Endothelial cell of umbilical vein (primary cell): ENCODE measurements around the gene SENP8. TPM values are rescaled to one million over a fixed set of nuclear protein-coding genes. Genes with fewer than 3 reads are reported as not detected.

Experiments
- BruUV-seq: library from RNA; stranded (reverse); fragments of 400-500 nt; replicated peaks from 2 replicates; lab custom pipeline; 2021; lab: Mats Ljungman, UMichigan
- CTCF ChIA-PET: fragments of 300-600, 350-600 bp; sonication (Branson Sonifier 250); formaldehyde crosslinking; loops from one replicate; lab custom pipeline; 2021; ENCODE audit warnings: antibody characterized with exemption, inconsistent platforms; lab: Charles Lee
- POLR2A ChIA-PET: fragments of 300-600, 350-600 bp; sonication (Branson Sonifier 250); formaldehyde crosslinking; loops from one replicate; lab custom pipeline; 2021; ENCODE audit warnings: antibody characterized with exemption, inconsistent platforms; lab: Charles Lee
- DNase-seq: peaks from one replicate; pipeline ENCODE4 v3.0.0-alpha.2; 2011; ENCODE audit warnings: low read depth, low spot score
- FAIRE-seq: peaks from 2 replicates; lab custom pipeline; 2011; peaks lifted over from hg19 to GRCh38; lab: Jason Lieb, UNC
- H2AFZ ChIP-seq: 2 replicates; pipeline ENCODE4 v1.6.0; 2012; ENCODE audit warnings: low read depth, low read length, control low read depth, inconsistent platforms
- H3K27ac ChIP-seq: 2 replicates; pipeline ENCODE4 v1.5.1; 2011; ENCODE audit warnings: low read depth, mild to moderate bottlenecking, control low read depth, low read length, moderate library complexity; ENCODE audit not compliant: insufficient read depth
- H3K27me3 ChIP-seq, 2 experiments: 2 replicates each; pipeline versions ENCODE4 v1.6.0 to v1.6.1; 2011; ENCODE audit warnings: low read length in 2 of 2, mixed read lengths in 1 of 2; ENCODE audit not compliant: control insufficient read depth in 2 of 2, insufficient read depth in 2 of 2
- H3K36me3 ChIP-seq, 2 experiments: 2 replicates in 1 of 2; 3 replicates in 1 of 2; pipeline ENCODE4 v1.5.1; 2011; ENCODE audit warnings: low read length in 2 of 2, mild to moderate bottlenecking in 1 of 2, moderate library complexity in 1 of 2; ENCODE audit not compliant: control insufficient read depth in 2 of 2, insufficient read depth in 2 of 2; ENCODE audit errors: extremely low read depth in 1 of 2
- H3K4me1 ChIP-seq: 3 replicates; pipeline ENCODE4 v1.5.1; 2011; ENCODE audit warnings: mild to moderate bottlenecking, low read length; ENCODE audit not compliant: control insufficient read depth, insufficient read depth; ENCODE audit errors: extremely low read depth
- H3K4me2 ChIP-seq: 2 replicates; pipeline ENCODE4 v1.6.1; 2011; ENCODE audit warnings: low read length, control low read depth, mixed read lengths; ENCODE audit not compliant: insufficient read depth
- H3K4me3 ChIP-seq, 3 experiments: fragments of 200-600 bp in 1 of 3; sonication (generic), shearing (Covaris generic) in 1 of 3; replicated peaks in 1 of 3; 2 replicates each; pipeline ENCODE4 v1.5.1; 2011 to 2016; ENCODE audit warnings: control low read depth in 3 of 3, low read length in 3 of 3, mild to moderate bottlenecking in 2 of 3, inconsistent platforms in 1 of 3, low read depth in 1 of 3, moderate library complexity in 1 of 3; ENCODE audit not compliant: insufficient read depth in 1 of 3
- H3K79me2 ChIP-seq: 2 replicates; pipeline ENCODE4 v1.6.0; 2012; ENCODE audit warnings: low read length, inconsistent platforms; ENCODE audit not compliant: control insufficient read depth, insufficient read depth
- H3K9ac ChIP-seq: replicated peaks from 2 replicates; pipeline ENCODE3; 2011; ENCODE audit warnings: low read length, control low read depth; ENCODE audit not compliant: insufficient read depth; ENCODE audit errors: extremely low read depth
- H3K9me1 ChIP-seq: replicated peaks from 3 replicates; pipeline ENCODE4 v1.6.0; 2011; ENCODE audit warnings: mild to moderate bottlenecking, low read length; ENCODE audit not compliant: control insufficient read depth, insufficient read depth; ENCODE audit errors: extremely low read depth
- H3K9me3 ChIP-seq: replicated peaks from 2 replicates; pipeline ENCODE4 v1.5.1; 2012; ENCODE audit warnings: low read length, inconsistent platforms; ENCODE audit not compliant: control insufficient read depth, insufficient read depth
- H4K20me1 ChIP-seq: replicated peaks from 2 replicates; pipeline ENCODE3; 2011; ENCODE audit warnings: mild to moderate bottlenecking, low read length; ENCODE audit not compliant: control insufficient read depth, insufficient read depth; ENCODE audit errors: extremely low read depth
- EZH2 ChIP-seq: IDR thresholded peaks from 2 replicates; pipeline ENCODE4 v1.6.1; 2012; ENCODE audit warnings: borderline replicate concordance, low read depth, mild to moderate bottlenecking, moderate library complexity, low read length, inconsistent platforms; ENCODE audit not compliant: severe bottlenecking
- FOS ChIP-seq: IDR thresholded peaks from 2 replicates; pipeline ENCODE4 v1.6.1; 2011; ENCODE audit warnings: mild to moderate bottlenecking, low read length, moderate library complexity, borderline replicate concordance; ENCODE audit not compliant: insufficient read depth
- GATA2 ChIP-seq: IDR thresholded peaks from 2 replicates; pipeline ENCODE4 v1.7.0; 2011; ENCODE audit warnings: low read depth, mild to moderate bottlenecking, moderate library complexity, mixed read lengths, low read length; ENCODE audit not compliant: insufficient read length, insufficient read depth
- JUN ChIP-seq: IDR thresholded peaks from 2 replicates; pipeline ENCODE4 v1.6.1; 2011; ENCODE audit warnings: borderline replicate concordance, low read depth; ENCODE audit not compliant: insufficient read length, insufficient read depth
- MYC ChIP-seq: IDR thresholded peaks from one replicate; pipeline ENCODE4 v1.6.1; 2011; ENCODE audit warnings: mild to moderate bottlenecking, low read depth, low read length
- POLR2A ChIP-seq: IDR thresholded peaks from 2 replicates; pipeline ENCODE4 v1.6.1; 2012; ENCODE audit warnings: low read depth, mild to moderate bottlenecking, control low read depth, low read length
- POLR2AphosphoS5 ChIP-seq: IDR thresholded peaks from 2 replicates; pipeline ENCODE4 v1.6.1; 2012; ENCODE audit warnings: low read depth, mild to moderate bottlenecking, control low read depth, low read length, moderate library complexity; ENCODE audit not compliant: insufficient read depth
- dilution Hi-C: fragments of 300-500 bp; cut with MboI; formaldehyde crosslinking; loops from one replicate; pipeline ENCODE4 v1.15.0; 2019; ENCODE audit warnings: low sequenced_read_pairs; ENCODE audit not compliant: extremely low pct_ligation_motif_present
- intact Hi-C: fragments of 100-400 bp; cut with micrococcal nuclease; formaldehyde crosslinking; loops from one replicate; pipeline ENCODE4 v1.10.0; 2022
- polyA plus RNA-seq, 4 experiments: library from polyadenylated mRNA; depleted of rRNA in 3 of 4; stranded (reverse) in 3 of 4; unstranded in 1 of 4; fragments of >200 nt; gene quantifications; 2 replicates each; pipeline versions ENCODE4 v1.2.1 to v1.2.3, GENCODE V29; 2011 to 2012; ENCODE audit warnings: missing spikeins in 1 of 4
- total RNA-seq: library from RNA; stranded (reverse); gene quantifications from 2 replicates; pipeline ENCODE4 v1.2.3, GENCODE V29; 2021
- TF ChIP-seq, protein P1 (sequence below): IDR thresholded peaks from 2 replicates; pipeline ENCODE4 v1.6.1; 2011; ENCODE audit not compliant: insufficient read depth, insufficient read length
- TF ChIP-seq, protein P2 (sequence below), 2 donors: IDR thresholded peaks; 1 replicate in 1 of 2; 2 replicates in 1 of 2; pipeline ENCODE4 v1.5.1; 2011; ENCODE audit warnings: low read length in 2 of 2, mild to moderate bottlenecking in 2 of 2, moderate library complexity in 2 of 2, control low read depth in 1 of 2, inconsistent platforms in 1 of 2, low read depth in 1 of 2; ENCODE audit not compliant: insufficient read depth in 1 of 2; ENCODE audit errors: extremely low read depth in 1 of 2

The SENP8 gene
- total and polyA plus RNA-seq, 2 donors (not counting 3 experiments of a cell fraction or from before 2014, with no cell fraction given): 0.91 to 1.3 TPM

DNA sequence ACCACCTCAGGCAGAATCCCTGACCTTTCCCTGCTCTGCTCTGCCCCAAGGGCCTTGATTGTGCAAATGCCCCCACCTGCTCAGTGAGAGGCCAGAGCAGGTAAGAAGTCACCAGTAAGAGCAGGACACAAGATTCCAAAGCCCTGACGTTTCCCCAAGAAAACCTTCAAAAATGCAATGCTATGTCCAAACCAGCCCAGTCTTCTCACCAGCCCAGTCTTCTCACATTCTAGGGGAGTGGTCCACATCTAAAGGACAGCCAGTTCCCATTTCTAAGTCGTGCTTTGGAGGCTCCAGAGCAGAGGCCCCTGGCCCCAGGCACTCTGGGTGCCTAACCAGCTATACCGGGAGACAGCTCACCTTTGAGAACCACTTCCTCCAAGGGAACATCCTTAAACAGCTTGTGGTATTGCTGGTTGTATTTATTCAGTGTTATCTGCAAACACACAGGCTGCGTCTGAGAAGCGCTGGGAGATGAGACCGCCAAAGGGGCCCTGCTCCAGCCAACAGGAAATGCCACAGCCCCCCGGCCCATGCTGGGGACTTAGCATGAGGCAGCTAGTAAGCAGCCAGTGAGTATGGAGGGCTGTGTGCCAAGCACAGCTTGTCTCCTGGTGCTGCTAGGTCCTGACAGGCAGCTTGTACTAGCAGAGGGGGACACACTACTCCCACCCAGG lies 50.1 kb downstream of the SENP8 start:
- no peaks in the 10 kb centered on the region for H3K36me3 ChIP-seq
- no peak overlapping the region for H3K9ac ChIP-seq
- H3K27ac ChIP-seq: no peak overlapping the region
- TF ChIP-seq POLR2AphosphoS5: no peak
- TF ChIP-seq GATA2: no peak
- TF ChIP-seq FOS: no peak
- no peak for TF ChIP-seq POLR2A
- TF ChIP-seq JUN: no peak
- no peak for TF ChIP-seq EZH2
- TF ChIP-seq, protein P1, sequence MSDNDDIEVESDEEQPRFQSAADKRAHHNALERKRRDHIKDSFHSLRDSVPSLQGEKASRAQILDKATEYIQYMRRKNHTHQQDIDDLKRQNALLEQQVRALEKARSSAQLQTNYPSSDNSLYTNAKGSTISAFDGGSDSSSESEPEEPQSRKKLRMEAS: no peak
- no peak for TF ChIP-seq MYC
- TF ChIP-seq, protein P2, sequence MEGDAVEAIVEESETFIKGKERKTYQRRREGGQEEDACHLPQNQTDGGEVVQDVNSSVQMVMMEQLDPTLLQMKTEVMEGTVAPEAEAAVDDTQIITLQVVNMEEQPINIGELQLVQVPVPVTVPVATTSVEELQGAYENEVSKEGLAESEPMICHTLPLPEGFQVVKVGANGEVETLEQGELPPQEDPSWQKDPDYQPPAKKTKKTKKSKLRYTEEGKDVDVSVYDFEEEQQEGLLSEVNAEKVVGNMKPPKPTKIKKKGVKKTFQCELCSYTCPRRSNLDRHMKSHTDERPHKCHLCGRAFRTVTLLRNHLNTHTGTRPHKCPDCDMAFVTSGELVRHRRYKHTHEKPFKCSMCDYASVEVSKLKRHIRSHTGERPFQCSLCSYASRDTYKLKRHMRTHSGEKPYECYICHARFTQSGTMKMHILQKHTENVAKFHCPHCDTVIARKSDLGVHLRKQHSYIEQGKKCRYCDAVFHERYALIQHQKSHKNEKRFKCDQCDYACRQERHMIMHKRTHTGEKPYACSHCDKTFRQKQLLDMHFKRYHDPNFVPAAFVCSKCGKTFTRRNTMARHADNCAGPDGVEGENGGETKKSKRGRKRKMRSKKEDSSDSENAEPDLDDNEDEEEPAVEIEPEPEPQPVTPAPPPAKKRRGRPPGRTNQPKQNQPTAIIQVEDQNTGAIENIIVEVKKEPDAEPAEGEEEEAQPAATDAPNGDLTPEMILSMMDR (IDR thresholded peaks at IDR 0.05; ENCODE audit: extremely low read depth in 1 of 2, insufficient read depth in 1 of 2, low read depth in 1 of 2, low read length in 2 of 2): no peak
- H3K4me2 ChIP-seq: no peak overlapping the region
- no peak overlapping the region for H3K4me3 ChIP-seq
- H2AFZ ChIP-seq: no peak overlapping the region
- DNase-seq: no peak
- no peaks in the 10 kb centered on the region for H3K9me1 ChIP-seq
- dilution Hi-C loops: no loop called here
- H3K9me3 ChIP-seq: no peaks in the 10 kb centered on the region
- H4K20me1 ChIP-seq: no peaks in the 10 kb centered on the region
- H3K79me2 ChIP-seq: no peaks in the 10 kb centered on the region
- no peak for FAIRE-seq
- no peaks in the 10 kb centered on the region for H3K4me1 ChIP-seq
- intact Hi-C loops: no loop called here
- ChIA-PET CTCF (interaction anchor here (1.0 to 1.6 kb wide), 2 partner anchors 12 to 416 kb away, joined by 3 to 5 read pairs; no protein-coding TSS in a partner anchor), POLR2A (no interaction called here)
- BruUV-seq: no TSS peak
- H3K27me3 ChIP-seq: peaks cover 0 to 7% of the 10 kb centered on the region in 2 experiments
